HT1080 (cell line): ENCODE data around the gene SLAMF1. TPM values are rescaled to one million over a fixed set of nuclear protein-coding genes. Genes with fewer than 3 reads are reported as not detected.
A peak's percentile ranks its signal among the peaks of the same experiment; 100 is the strongest.
"Not testable (repeated sequence)": the region's sequence is repeated elsewhere in the genome, so short reads cannot be mapped to it uniquely, and the experiment has no call there.

ENCODE experiments used
- DNase-seq: peaks from one replicate; pipeline ENCODE4 v3.0.0-alpha.2; 2015; ENCODE audit warnings: low read depth
- total RNA-seq: library from RNA; depleted of rRNA; stranded (reverse); fragments of >200 nt; shearing (Covaris generic); gene quantifications from 2 replicates; pipeline ENCODE4 v1.2.3, GENCODE V29; 2014

The SLAMF1 gene
- total RNA-seq, 1 experiment from 2014 or later: 0.03 TPM

GRCh38 chr1:160665330-160666078 is 18.7 kb upstream of the SLAMF1 start:
- DNase-seq: peak; percentile 9

GRCh38 chr1:160664573-160665051 is 17.8 kb upstream of the SLAMF1 start:
- no peak for DNase-seq

GRCh38 chr1:160662910-160663309 is 16.1 kb upstream of the SLAMF1 start:
- no peak for DNase-seq

- DNase-seq: no peak
Observed at GRCh38 chr1:160659566-160659965, 12.7 kb upstream of the SLAMF1 start.

- no peak for DNase-seq
Observed at GRCh38 chr1:160658814-160659193, 12.0 kb upstream of the SLAMF1 start.

- DNase-seq: no peak
Observed at GRCh38 chr1:160658162-160658813, 11.4 kb upstream of the SLAMF1 start.

GRCh38 chr1:160657250-160657781 is 10.5 kb upstream of the SLAMF1 start:
- DNase-seq: no peak

- DNase-seq: no peak
Observed at GRCh38 chr1:160656737-160657136, 9.9 kb upstream of the SLAMF1 start.

- DNase-seq: no peak
Observed at GRCh38 chr1:160653620-160654016, 6.8 kb upstream of the SLAMF1 start.

GRCh38 chr1:160652924-160653619 is 6.2 kb upstream of the SLAMF1 start:
- DNase-seq: no peak

GRCh38 chr1:160652065-160652641 is 5.3 kb upstream of the SLAMF1 start:
- DNase-seq: not testable (repeated sequence)

- DNase-seq: no peak
Observed at GRCh38 chr1:160651433-160652064, 4.7 kb upstream of the SLAMF1 start.

- no peak for DNase-seq
Observed at GRCh38 chr1:160647329-160647720, 481 bp upstream of the SLAMF1 start.

GRCh38 chr1:160646180-160646579 is 664 bp downstream of the SLAMF1 start:
- no peak for DNase-seq

GRCh38 chr1:160645386-160646130 is 1.3 kb downstream of the SLAMF1 start:
- DNase-seq: no peak

GRCh38 chr1:160644399-160644798 is 2.4 kb downstream of the SLAMF1 start:
- no peak for DNase-seq

- no peak for DNase-seq
Observed at GRCh38 chr1:160643138-160643537, 3.7 kb downstream of the SLAMF1 start.

GRCh38 chr1:160642281-160642644 is 4.6 kb downstream of the SLAMF1 start:
- no peak for DNase-seq

GRCh38 chr1:160641323-160642280 is 5.2 kb downstream of the SLAMF1 start:
- DNase-seq: no peak
